Right lobe of liver (tissue), 4 donors: ENCODE results near the gene SH3PXD2A.

Experiments
- POLR2A ChIP-seq: fragments of 450-650 bp; IDR thresholded peaks from one replicate; pipeline ENCODE4 v1.6.1; 2017; ENCODE audit warnings: antibody characterized with exemption, mild to moderate bottlenecking
- TF ChIP-seq, protein P1 (sequence below), 4 donors: fragments of 200-600 bp in 3 of 4; fragments of 450-650 bp in 1 of 4; IDR thresholded peaks; one replicate each; pipeline versions ENCODE4 v1.5.1 to v1.8.0; 2016 to 2022; ENCODE audit warnings: antibody characterized with exemption in 4 of 4, mild to moderate bottlenecking in 2 of 4
- donor health status: DM: no; HTN: no; CAD: no.
- donor health status: DM: no; HTN: no; CAD: no.
- donor health status: DM: no; HTN: yes; CAD: no.

DNA sequence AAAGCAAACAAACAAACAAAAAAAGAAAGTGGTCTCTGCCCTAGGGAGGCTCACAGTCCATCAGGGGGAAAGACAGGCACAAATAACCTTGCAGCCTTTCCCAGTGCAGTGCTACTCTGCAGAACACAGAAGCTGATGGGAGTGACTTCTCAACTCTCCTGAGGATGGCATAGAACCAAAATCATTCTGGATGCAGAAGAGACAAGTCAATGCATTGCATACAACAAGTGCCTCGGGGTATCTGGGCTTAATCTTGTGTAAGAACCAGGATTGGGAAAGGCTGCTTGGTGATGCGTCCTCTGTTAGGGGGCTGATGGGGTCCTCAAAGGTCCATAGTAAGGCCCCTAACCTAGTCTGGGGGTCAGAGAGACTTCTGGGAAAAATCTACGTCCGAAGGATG lies 293.0 kb downstream of the SH3PXD2A start:
- TF ChIP-seq, protein P1, sequence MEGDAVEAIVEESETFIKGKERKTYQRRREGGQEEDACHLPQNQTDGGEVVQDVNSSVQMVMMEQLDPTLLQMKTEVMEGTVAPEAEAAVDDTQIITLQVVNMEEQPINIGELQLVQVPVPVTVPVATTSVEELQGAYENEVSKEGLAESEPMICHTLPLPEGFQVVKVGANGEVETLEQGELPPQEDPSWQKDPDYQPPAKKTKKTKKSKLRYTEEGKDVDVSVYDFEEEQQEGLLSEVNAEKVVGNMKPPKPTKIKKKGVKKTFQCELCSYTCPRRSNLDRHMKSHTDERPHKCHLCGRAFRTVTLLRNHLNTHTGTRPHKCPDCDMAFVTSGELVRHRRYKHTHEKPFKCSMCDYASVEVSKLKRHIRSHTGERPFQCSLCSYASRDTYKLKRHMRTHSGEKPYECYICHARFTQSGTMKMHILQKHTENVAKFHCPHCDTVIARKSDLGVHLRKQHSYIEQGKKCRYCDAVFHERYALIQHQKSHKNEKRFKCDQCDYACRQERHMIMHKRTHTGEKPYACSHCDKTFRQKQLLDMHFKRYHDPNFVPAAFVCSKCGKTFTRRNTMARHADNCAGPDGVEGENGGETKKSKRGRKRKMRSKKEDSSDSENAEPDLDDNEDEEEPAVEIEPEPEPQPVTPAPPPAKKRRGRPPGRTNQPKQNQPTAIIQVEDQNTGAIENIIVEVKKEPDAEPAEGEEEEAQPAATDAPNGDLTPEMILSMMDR (IDR thresholded peaks at IDR 0.05), result no peak
- TF ChIP-seq POLR2A, result no peak
